Stimulated activated CD8-positive, alpha-beta memory T cell treated with anti-CD3 and anti-CD28 coated beads, Interleukin-7, amount 100 ng/mL, for 48 hours (primary cell): ENCODE data around the gene MTRR.
"Not testable (repeated sequence)": the region's sequence is repeated elsewhere in the genome, so short reads cannot be mapped to it uniquely, and the experiment has no call there.

Experiments used
- DNase-seq, 2 donors: peaks; one replicate each; pipeline ENCODE4 v3.0.0-alpha.2; 2020; ENCODE audit warnings: low read depth in 1 of 2; ENCODE audit errors: extremely low read depth in 1 of 2

Gene MTRR

GRCh38 chr5:7894439-7894838, 25.5 kb downstream of the MTRR start:
- no peak for DNase-seq

- DNase-seq: no peak
These were observed 25.9 kb downstream of the MTRR start for GRCh38 chr5:7894860-7895259.

GRCh38 chr5:7897014-7897600, 28.2 kb downstream of the MTRR start:
- no peak for DNase-seq

- DNase-seq: no peak
These were observed 33.3 kb downstream of the MTRR start for GRCh38 chr5:7902201-7902600.

GRCh38 chr5:7902666-7903625, 34.0 kb downstream of the MTRR start:
- no peak for DNase-seq

GRCh38 chr5:7904170-7904569, 35.2 kb downstream of the MTRR start:
- DNase-seq: no peak

- no peak for DNase-seq
These were observed 38.7 kb downstream of the MTRR start for GRCh38 chr5:7907612-7908011.

GRCh38 chr5:7908317-7908716, 39.4 kb downstream of the MTRR start:
- no peak for DNase-seq

- no peak for DNase-seq
These were observed 41.9 kb downstream of the MTRR start for GRCh38 chr5:7910738-7911428.

GRCh38 chr5:7911429-7911771, 42.5 kb downstream of the MTRR start:
- DNase-seq: not testable (repeated sequence)

- no peak for DNase-seq
These were observed 47.3 kb downstream of the MTRR start for GRCh38 chr5:7916171-7916804.

- no peak for DNase-seq
These were observed 48.5 kb downstream of the MTRR start for GRCh38 chr5:7917130-7918123.

- DNase-seq: no peak
These were observed 57.2 kb downstream of the MTRR start for GRCh38 chr5:7925961-7926695.

- DNase-seq: no peak
These were observed 57.8 kb downstream of the MTRR start for GRCh38 chr5:7926720-7927119.

GRCh38 chr5:7927466-7928375, 58.8 kb downstream of the MTRR start:
- DNase-seq: peak in 1 of 2 donors; percentile 5

GRCh38 chr5:7930011-7930410, 61.1 kb downstream of the MTRR start:
- no peak for DNase-seq

GRCh38 chr5:7941692-7942091, 72.7 kb downstream of the MTRR start:
- no peak for DNase-seq

- DNase-seq: no peak
These were observed 78.4 kb downstream of the MTRR start for GRCh38 chr5:7947301-7947700.
